ENCODE data around the gene NOS1. TPM values are rescaled to one million over a fixed set of nuclear protein-coding genes. Genes with fewer than 3 reads are reported as not detected.
A peak's percentile ranks its signal among the peaks of the same experiment; 100 is the strongest.
"Not testable (repeated sequence)": the region's sequence is repeated elsewhere in the genome, so short reads cannot be mapped to it uniquely, and the experiment has no call there.

The NOS1 gene
- polyA plus RNA-seq, 3 donors, result 0.68 to 0.86 (median 0.71) TPM

DNA sequence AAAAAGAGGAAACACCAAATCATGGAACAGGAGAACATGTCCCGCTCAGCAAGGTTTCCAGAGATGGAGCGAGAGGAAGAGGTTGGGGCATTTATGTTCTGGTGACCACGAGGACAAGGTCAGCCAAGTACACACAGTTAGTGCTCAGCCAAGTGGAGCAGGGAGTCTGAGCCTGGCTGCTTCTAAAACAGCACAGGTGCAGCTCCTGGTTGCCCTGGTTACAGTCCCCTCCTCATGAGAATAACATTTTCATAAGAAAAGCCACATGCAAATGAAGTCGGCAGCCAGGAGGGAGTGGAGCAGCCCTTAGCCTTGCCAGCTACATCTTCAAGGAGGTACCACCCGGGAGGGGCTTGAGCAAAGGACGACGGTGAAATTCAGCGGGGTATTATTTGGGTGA, 81.8 kb downstream of the NOS1 start:
- DNase-seq (ENCODE audit: low read depth in 3 of 3, low spot score in 2 of 3), result no peak

DNA sequence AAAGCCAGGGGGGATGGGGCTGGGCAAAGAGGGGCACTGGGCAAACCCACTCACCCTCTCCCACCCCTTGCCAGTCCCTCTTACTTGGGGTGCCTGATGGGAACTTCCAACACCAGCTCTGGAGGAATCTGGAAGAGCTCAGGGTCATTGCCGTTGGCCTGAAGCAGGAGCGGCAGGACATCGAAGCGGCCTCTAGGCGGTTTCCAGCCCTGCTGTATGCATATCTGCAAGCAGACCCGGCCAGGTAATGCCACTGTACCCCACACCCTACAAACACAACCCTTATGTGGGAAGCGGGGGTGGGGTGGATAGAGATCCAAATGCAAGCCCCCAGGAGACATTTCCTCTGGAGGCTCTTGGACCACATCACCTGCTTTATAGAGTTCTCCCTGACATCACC, 83.6 kb downstream of the NOS1 start:
- DNase-seq (ENCODE audit: low read depth in 3 of 3, low spot score in 2 of 3), result no peak

DNA sequence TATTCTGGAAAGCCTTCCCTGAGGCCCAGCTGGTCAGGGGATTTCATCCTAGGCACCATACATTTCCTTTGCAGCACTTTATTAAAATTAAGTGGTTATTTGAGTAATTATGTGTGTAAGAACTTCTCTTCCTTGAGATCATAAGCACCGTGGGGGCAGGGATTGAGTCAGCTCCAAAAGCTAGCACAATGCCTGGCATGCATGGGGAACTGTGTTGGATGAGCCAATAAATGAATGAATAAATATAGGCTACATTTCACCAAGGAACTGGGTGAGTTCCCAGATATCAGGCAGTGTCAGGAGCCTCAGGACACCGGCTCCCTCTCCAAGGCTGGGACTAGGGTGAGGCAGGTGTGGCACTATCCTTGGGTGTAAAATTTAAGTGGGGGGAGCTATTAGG, 88.3 kb downstream of the NOS1 start:
- no peak for DNase-seq (ENCODE audit: low read depth in 3 of 3, low spot score in 2 of 3)

DNA sequence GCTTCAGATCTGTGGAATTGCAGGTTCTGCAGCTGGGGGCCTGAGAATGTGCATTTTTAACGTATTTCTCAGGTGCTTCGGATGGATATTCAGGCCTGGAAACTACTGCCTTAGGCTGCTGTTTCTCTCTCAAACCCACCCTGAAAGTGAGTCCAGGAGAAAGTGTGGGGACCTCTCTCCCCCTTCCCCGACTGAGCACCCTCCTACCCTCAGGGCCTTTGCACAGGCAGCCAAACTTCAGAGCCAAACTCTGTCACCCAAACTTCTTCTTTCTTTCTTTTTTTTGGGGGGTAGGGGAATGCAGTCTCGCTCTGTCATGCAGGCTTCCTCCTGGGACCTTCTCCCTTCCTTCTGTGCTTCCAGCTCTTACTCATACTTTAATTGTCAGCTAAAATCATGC, 88.7 kb downstream of the NOS1 start:
- no peak for DNase-seq (ENCODE audit: low read depth in 3 of 3, low spot score in 2 of 3)

DNA sequence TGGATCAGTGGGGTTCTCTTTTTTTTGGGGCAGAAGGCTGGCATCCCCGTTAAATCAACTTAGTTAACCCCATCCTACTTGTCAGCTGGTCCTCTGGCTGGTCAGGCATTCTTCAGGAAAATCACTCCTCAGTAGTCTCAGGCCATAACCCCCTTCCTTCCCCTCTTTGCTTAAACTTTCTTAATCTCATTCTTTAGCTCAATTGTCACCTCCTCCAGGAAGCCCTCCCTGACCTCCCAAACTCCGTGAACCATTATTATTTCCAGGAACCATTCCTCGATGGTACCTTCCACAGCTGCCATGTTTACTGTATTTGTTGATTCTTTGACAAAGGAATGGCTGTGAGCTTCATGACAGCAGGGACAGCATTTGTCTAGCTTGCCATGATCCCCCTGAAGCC, 98.7 kb downstream of the NOS1 start:
- no peak for DNase-seq (ENCODE audit: low read depth in 3 of 3, low spot score in 2 of 3)

DNA sequence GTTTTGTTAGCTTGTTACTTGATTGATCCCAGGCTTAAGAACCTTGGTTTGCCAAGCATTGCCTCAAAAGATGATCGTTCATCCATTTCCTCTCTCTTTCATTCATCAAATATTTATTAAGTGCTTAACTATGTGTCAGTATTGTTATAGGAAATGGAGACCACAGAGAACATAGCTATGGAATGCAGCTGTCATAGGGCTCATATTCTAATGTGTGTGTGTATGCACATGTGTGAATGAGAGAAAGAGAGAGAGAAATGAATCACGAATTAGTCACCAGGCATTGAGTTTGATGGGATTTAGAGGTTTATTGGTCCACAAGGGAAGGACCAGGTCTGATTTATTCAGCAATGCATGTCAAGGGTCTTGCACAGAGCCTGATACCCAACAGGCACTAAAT, 100.2 kb downstream of the NOS1 start:
- DNase-seq (ENCODE audit: low read depth in 3 of 3, low spot score in 2 of 3), result no peak

DNA sequence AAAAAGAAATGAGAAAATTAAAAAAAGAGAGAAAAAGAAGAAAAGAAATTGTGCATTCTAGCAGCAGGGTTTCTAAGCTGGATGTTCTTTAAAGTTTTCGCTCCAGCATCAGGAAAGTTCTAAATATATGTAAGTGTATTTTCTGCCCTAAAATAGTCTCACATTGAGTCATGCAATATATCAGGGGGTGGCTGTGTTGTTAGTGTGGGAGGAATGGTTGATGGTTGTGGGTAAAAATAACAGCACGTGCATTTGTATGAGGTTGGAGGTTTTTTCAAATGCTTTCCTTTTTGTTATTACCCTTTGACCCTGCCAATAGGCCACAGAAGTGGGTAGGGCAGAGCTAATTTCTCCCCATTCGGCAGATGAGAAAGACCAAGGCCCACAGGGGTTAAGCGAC, 106.0 kb downstream of the NOS1 start:
- DNase-seq (ENCODE audit: low read depth in 3 of 3, low spot score in 2 of 3), result no peak

DNA sequence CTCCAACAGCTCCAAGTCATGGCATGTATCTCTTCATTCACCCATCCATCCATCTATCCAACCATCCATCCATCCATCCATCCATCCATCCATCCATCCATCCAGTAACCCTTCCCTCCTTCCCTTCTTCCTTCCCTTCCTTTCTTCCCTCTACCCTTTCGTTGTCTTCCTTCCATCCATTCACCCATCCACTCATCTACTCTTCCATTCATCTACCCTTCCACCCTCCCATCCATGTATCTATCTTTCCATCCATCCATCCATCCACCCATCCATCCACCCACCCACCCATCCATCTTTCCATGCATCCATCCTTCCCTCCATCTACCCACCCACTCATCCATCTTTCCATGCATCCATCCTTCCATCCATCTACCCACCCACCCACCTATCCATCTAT, 117.9 kb downstream of the NOS1 start:
- DNase-seq (ENCODE audit: low read depth in 3 of 3, low spot score in 2 of 3), result no peak

DNA sequence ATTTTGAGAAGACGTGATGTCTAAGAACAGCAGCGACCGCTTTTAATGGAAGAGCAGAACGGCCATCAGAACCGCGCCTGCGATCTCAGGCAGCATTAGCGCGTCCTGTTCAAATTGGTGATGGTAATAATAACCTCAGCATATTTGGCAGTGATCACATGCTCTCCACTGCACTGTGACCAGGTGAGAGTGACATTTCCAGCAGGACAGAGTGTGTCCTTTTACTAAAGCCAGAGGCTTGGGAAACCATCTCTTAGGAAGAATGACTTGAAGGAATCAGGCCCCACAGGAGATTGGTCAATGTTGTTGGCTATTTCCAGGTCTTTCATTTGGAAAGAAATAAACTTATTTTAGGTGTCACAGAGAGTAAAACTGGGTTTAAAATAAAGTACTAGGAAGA, 119.7 kb downstream of the NOS1 start:
- DNase-seq (ENCODE audit: low read depth in 3 of 3, low spot score in 2 of 3), result no peak

DNA sequence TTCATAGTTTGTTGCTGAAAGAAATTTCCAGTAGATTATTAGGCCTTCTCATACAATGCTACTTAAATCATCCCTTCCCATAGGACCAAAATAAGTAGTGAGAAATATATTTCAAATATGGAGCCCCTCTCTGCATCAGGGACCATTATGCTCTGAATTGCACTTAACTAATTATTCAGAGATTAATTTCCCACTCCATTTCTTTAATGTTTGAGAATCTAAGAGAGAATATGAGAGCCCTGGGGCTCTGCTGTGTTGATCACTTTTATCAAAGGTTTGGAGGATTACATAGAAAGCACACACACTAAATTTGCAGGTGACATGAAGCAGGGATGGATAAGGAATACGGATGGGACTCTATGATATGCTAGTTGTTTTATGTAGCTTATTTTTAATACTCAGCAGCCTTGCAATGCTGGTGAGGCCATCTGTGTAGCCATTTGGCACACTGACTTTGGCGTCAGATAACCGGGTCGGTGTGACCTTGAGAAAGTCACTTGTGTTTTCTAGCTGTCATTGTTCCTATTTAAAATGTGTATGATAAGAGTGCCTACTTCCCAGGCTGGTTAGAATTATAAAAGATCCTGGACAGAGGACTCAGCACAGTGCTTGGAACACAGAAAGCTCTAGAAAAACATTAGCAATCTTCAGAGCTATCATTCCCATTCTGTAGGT, 121.2 kb downstream of the NOS1 start:
- no peak for DNase-seq (ENCODE audit: low read depth in 3 of 3, low spot score in 2 of 3)

DNA sequence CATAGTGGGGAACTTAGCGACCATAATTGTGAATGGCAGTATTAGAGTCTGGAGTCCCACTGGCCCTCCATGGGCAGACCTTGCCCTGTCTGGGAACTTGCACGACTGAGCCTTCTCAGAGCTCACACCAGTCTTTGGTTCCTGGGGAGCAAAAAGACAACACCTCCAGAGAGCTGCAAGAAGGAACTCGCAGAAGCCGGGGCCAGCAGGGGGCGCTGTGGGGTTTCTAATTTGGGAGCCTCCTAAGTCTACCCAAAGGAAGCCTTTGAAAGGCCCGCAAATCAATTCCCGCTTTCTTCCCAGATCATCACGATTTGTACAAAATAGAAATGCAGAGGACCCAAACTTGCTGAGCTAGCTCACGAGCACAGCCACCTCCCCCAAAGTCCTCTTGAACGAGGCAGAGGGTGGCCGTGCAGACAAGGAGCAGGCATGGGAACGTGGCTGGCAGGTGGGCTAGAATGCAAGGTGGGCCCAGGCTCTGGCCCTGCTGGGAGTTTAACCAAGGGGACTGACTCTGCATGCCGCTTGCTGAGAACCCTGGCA, 124.9 kb downstream of the NOS1 start:
- DNase-seq (ENCODE audit: low read depth in 3 of 3, low spot score in 2 of 3), result peak; percentile 38 to 52 (median 44)

DNA sequence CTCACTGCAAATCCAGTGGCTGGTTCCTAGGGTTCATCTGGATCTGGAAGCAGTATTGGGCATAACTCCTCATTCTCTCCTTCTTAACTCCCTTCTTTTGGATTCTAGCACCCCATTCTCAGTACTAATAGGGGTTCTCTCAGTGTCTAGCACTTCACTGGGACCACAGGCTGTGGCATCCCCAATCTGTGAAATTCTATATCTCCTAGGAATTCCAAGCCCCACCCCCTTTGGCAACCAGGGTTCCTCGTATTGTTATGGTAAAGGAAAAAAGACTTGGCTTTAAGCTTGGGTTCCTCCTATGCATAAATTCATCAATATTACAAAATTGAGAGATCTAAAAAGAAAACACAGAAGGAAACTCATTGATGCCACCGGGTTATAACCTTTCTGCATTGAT, 126.2 kb downstream of the NOS1 start:
- DNase-seq (ENCODE audit: low read depth in 3 of 3, low spot score in 2 of 3), result no peak

DNA sequence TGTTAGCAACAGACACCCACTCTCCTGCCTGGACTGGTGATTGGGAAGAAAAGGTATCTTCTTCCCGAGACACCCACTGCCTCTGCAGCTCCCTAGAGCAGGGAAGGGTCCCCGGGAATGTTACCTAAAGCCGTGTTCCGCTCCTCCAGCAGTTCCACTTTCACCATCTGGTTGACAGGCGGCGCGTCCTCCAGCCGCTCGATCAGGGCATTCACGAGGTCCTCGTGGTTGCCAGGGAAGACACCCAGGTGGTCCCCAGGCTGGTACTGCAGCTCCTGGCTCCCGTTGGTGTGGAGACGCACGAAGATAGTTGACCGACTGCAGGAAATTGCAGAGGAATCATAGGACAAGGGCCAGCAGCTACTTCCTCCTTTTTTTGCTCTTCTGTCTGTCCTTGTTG, 127.0 kb downstream of the NOS1 start:
- no peak for DNase-seq (ENCODE audit: low read depth in 3 of 3, low spot score in 2 of 3)

DNA sequence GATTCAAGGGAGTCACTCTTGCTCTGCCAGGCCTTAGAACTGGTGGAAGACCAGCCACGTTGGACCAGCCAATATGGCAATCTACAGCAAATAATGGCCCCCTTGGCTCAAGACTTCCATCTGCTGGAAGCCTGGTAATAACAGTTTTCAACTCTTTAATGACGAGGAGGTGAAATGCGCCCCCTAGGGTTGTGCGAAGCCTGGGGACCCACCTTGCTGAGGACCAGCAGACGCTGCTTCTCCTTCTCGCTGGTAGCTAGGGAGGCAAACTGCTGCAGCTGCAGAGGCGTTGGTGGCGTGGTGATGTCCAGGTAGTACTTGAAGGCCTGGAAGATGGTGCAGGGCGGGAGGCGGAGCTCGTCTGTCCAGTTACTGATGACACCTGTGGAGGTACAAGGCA, 129.7 kb downstream of the NOS1 start:
- DNase-seq (ENCODE audit: low read depth in 3 of 3, low spot score in 2 of 3), result no peak

DNA sequence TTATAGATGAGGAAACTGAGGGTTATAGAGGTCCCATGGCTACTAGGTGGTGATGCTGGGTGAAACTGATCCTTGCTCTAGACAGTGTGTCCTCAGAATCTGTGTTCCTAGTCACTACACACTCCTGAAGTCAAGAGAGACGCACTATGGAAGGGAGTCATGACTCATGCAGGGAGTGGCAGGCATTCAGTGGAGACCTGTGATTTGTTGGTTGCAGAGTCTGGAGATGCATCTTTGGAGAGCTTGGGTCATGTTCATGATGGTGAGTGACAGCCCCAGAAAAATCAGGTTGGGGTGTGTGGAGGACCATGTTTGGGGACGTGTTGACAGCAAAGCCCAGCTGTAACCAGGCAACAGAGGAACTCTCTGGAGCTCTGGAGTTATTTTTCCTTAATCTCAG, 133.2 kb downstream of the NOS1 start:
- no peak for DNase-seq (ENCODE audit: low read depth in 3 of 3, low spot score in 2 of 3)

DNA sequence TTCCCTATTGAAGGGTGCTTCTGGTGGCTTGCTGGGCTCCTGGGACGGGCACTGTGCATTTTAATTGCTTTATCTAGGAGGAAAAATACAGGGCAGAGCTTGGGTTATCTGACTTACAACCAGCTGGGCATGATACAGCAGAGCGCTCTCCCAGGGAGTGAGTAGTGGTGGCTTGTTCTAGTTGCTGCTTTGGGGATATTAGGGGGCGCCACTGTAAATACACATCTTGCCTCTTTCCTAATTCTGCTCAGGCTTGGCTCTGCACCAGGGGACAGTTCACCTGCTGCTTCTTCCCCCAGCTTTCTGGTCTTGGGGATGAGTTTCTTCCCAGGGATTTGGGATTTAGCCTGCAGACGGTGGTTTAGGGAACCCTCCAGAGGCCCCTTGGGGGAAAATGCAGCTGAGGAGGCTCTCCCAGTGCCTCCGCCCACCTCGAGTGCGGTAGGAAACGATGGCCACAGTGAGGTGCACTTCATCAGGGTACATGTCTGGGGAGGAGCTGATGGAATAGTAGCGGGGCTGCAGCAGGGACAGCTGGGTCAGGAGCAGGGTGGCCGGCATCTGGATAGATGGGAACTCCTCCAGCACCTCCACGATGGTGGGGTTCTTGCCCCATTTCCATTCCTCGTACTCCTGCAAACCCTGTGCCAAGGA, 134.3 kb downstream of the NOS1 start:
- no peak for DNase-seq (ENCODE audit: low read depth in 3 of 3, low spot score in 2 of 3)

DNA sequence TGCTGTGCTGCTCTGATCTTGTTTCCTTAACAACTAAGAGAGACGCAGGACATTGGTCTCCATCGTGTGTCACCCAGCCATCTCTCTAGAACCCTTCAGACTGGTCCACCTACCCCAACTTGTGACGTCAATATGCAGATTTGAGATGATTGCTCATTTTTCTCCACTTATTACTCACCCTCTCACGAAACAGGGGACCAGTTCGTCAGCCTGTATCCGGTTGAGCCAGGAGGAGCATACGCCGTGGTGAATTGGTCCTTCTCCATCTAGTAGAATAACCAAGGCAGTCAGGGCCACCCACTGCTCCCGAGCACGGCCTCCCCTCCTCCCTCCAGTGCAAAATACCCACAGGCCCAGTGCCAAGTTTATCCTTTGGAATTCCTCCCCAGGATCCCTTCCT, 134.9 kb downstream of the NOS1 start:
- no peak for DNase-seq (ENCODE audit: low read depth in 3 of 3, low spot score in 2 of 3)

DNA sequence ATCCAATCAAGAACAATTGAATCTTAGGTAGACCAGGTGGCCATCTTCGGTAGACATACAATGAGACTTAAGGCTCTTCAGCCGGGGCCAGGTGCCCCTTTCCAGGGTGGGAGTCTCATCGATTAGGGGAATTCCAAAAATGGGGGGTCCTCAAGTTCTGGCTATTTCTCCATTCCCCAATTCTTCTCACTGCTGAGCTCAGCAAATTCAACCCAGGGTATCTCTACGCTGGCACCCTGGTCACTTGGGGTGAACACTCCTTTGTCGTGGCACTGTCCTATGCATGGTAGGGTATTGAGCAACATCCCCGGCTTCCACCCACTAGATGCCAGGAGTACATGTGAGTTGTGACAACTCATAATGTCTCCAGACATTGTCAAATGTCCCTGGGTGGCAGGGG, 136.2 kb downstream of the NOS1 start:
- no peak for DNase-seq (ENCODE audit: low read depth in 3 of 3, low spot score in 2 of 3)

DNA sequence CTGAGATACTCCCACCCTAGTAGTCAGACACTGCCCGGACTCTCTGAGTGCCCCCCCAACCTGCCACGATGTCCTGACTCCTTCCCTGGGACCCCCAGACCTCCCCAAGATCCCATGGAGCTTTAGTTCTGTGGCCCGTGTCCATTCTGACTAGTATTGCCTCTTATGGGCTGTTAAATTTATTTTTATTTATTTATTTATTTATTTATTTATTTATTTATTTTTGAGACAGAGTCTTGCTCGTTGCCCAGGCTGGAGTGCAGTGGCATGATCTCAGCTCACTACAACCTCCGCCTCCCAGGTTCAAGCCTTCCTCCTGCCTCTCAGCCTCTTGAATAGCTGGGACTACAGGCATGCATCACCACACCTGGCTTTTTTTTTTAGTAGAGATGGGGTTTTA, 140.5 kb downstream of the NOS1 start:
- DNase-seq (ENCODE audit: low read depth in 3 of 3, low spot score in 2 of 3), result not testable (repeated sequence)

DNA sequence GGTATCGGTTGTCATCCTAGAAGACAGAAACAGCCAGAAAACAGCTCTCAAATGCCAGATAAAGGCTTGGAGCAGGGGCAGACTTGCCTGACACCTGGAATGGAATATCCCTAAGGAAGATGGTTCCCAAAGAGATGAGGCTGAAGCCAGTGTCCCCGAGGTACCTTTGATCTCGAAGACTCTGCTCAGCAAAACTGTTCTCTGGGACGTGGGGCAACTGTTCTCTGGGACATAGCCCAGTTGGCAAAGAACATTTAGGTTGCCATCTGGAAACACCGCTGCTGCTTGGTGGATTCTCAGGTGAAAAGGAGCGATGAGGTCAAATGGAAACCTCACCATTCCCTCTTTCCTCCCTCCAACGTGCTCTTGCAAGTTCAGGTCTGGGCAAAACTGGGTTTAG, 143.3 kb downstream of the NOS1 start:
- DNase-seq (ENCODE audit: low read depth in 3 of 3, low spot score in 2 of 3), result no peak

DNA sequence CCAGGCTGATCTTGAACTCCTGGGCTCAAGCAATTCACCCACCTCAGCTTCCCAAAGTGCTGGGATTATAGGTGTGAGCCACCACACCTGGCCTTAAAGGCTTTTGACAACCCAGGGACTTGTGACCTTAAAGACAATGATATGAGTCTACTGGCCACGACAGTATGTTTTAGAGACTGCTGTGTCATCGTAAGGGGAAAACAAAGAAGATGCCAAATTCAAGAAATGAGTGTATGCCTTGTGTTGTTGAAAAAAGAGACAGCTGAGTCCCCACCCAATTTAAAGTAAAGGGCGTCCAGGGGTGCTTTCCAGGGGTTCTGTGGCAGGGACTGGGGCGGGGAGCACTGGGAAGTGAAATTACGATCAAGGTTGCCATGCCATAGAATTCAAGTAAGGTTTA, 144.7 kb downstream of the NOS1 start:
- DNase-seq (ENCODE audit: low read depth in 3 of 3, low spot score in 2 of 3), result no peak

DNA sequence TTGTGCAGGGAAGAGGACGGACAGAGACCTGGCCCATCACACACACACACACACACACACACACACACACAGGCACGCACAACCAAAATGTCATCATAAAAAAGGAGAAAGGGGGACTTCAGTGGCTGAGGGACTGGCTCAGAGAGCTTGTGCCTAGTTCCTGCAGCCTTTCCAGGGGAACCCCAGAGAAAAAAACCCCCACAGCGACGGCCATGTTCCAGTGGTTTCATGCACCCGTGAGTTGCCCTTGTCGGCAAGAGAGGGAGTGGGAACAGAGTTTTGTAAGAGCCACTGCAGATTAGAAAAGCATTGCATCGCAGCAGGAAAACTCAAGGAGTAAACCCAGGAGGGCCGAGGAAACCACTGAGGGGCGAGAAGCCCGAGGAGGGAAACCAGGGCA, 146.6 kb downstream of the NOS1 start:
- no peak for DNase-seq (ENCODE audit: low read depth in 3 of 3, low spot score in 2 of 3)

All from right renal cortex interstitium (tissue), 3 donors.